Cardiac septum (tissue), 1 donor: ENCODE data around the gene NELFA. TPM values are rescaled to one million over a fixed set of nuclear protein-coding genes. Genes with fewer than 3 reads are reported as not detected.

Experiments
- DNase-seq: peaks from one replicate; pipeline ENCODE4 v3.0.0-alpha.2; 2020; ENCODE audit warnings: low spot score
- intact Hi-C: fragments of 100-400 bp; cut with DNase I; formaldehyde crosslinking; loops from one replicate; pipeline ENCODE4 v1.14.0; 2022
- total RNA-seq: library from RNA; stranded (reverse); fragmentation: NEBNext Ultra II Directional; extraction: Animal tissue kit (Norgen Biotek cat#: 25700); gene quantifications from one replicate; pipeline ENCODE4 v1.2.1, GENCODE V29; 2021
- donor health status: DM: no; HTN: no; CAD: no.

NELFA gene
- total RNA-seq, 1 donor from 2014 or later = 14.7 TPM

- DNase-seq = no peak
- intact Hi-C loops = no loop called here
Measured at GRCh38 chr4:1971456-1972200, 37.1 kb downstream of the NELFA start.

- intact Hi-C loops = no loop called here
- DNase-seq = no peak
Measured at GRCh38 chr4:1970926-1971325, 37.8 kb downstream of the NELFA start.

- DNase-seq = no peak
- intact Hi-C loops = no loop called here
Measured at GRCh38 chr4:1969928-1970723, 38.6 kb downstream of the NELFA start.

- intact Hi-C loops = no loop called here
- DNase-seq = no peak
Measured at GRCh38 chr4:1968686-1969295, 40.0 kb downstream of the NELFA start.

GRCh38 chr4:1967512-1968149, 41.1 kb downstream of the NELFA start:
- no peak for DNase-seq
- intact Hi-C loops = no loop called here

- DNase-seq = no peak
- intact Hi-C loops = no loop called here
Measured at GRCh38 chr4:1964971-1965370, 43.8 kb downstream of the NELFA start.

DNA sequence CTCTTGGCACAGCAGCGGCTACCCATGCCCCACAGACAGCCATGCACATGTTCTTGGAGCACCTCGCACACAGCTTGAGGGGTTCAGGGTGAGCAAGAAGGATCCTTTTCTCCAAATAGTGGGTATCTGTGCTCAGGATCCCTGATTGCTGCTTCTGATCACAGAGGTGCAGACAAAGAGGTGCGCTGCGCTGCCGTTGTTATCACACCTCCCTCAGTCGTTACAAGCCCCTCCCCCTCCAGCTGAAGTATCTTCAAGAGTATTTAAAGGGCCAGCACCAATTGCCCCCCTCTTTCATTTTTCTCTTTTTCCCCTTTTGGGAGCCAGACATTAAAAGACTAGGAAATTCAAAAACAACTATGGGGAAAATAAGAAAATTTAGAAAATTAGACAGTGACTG, 44.3 kb downstream of the NELFA start:
- intact Hi-C loops = no loop called here
- DNase-seq = no peak

GRCh38 chr4:1962980-1963379, 45.8 kb downstream of the NELFA start:
- DNase-seq = no peak
- intact Hi-C loops = no loop called here

- intact Hi-C loops = no loop called here
- DNase-seq = no peak
Measured at GRCh38 chr4:1961563-1961962, 47.2 kb downstream of the NELFA start.

GRCh38 chr4:1961038-1961437, 47.7 kb downstream of the NELFA start:
- DNase-seq = no peak
- intact Hi-C loops = no loop called here

DNA sequence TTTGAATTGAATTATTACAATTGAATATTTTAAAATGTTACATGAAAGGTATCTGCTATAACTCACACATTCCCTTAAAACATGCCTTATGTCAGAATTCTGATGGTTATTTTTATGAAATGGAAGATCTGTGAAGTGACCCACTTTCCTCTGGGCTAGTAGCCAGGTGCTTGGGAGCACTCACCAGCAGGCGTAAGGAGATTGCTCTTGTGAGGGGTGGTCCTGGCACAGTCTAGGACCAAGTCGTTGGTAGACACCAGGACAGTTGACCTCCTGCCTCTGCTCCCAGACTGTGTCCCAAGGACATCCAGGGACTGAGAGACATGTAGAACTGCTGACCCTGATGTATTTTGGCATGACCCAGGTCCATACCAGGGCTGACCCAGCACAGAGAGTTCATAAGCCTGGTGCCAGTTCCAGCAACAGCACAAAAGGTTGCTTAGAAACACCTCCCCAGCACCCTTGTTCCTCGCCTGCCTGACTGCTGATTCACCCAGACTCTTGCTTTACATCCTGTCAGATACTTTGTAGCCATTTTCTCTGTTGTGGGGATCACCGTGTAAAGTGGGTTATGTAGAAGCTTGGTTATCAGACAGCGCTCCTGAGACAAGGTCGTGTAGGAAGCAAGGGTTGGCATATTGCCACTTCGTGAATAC, 48.5 kb downstream of the NELFA start:
- intact Hi-C loops = no loop called here
- DNase-seq = no peak

GRCh38 chr4:1959104-1959384, 49.7 kb downstream of the NELFA start:
- intact Hi-C loops = no loop called here

DNA sequence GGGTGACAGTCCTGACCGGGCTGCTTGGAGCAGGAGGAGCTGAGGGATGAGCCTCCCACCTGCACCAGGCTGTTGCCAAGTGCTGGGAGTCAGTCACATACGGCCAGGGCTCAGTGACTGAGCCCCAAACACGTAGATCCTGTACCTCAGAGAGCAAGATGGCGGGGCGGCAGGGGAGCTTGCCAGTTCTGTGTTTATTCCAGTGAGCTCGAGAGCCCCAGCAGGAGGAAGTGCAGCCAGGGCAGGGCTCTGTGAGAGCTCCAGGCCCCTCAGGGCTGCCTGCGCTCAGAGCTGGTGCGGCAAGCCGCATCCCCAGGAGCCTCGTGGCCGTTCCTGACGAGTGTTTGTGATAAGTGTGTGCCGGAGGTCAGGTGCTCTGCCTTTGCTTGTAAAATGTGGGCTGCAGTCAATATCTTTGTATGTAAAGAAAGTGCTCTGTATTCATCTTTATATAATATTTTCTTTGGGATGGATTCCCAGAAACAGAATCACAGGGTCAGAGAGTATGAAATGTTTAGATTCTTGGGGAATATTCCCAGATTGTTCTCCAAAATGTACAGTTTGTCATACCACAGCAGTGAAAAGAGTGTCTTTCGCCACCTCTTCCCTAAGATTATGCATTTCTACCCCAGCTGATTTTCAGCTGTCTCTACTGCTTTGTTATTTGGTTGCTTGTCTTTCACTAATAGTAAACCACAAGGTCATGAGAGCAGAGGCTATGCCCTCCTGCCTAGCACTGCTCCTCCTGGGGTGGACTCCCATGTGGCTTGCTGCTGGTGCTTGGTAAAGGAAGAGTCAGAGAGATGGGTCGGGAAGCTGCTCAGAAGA, 50.3 kb downstream of the NELFA start:
- intact Hi-C loops = no loop called here
- DNase-seq = no peak

More at GRCh38 chr4:1959104-1959384, 49.7 kb downstream of the NELFA start:
- no peak for DNase-seq

DNA sequence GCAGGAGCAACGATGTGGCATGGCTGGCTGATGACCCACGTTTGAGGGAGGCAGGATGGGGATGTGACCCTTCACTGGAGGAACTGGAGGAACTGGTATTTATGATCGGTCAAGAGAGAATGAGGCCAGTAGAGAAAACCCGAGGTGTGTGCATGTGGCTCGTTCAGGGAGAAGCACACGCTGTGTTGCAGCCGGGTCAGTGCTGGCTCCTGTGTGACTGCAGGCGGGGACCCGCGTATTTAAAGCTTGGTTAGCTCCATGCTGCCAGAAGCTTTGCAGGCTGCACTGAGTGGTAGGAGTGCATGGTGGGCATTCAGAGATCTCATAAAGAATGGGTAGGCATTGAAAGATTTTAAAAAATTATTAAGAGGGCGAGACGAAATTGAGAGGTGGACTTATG, 52.1 kb downstream of the NELFA start:
- no peak for DNase-seq
- intact Hi-C loops = no loop called here

DNA sequence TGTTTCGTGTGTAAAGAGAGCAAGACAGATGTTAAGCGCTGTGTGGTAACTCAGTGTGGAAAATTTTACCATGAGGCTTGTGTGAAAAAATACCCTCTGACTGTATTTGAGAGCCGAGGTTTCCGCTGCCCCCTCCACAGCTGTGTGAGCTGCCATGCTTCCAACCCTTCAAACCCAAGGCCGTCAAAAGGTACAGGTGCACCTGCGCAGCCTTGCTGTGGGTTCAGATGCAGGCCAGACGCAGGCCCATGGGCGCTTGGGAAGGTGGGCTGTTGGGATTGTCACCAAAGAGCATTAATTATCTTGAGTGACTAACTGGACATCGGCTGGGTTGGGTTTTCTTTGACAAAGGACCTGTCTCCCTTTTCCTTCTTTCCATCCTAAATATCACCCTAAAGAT, 55.4 kb downstream of the NELFA start:
- intact Hi-C loops = no loop called here

DNA sequence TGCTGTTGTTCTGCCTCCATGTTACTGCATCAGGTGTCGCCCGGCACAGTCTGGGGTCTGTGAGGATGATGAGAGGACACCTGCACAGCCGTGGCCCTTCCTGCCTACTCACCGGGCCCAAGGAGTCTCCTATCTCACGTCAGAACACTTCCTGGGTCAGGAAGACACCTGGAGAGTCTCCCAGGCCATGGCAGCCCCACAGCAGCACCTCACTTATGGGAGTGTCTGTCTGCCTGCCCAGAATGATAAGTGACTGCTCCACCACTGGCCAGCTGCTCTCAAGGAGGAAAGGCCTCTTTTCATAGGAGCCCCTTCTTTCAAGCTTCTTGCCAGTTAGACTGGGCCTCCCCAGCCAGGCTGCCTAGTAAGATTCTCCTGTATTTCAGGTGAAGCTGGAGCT, 56.1 kb downstream of the NELFA start:
- no peak for DNase-seq
- intact Hi-C loops = no loop called here

More for the DNA sequence above, 55.4 kb downstream of the NELFA start:
- DNase-seq = no peak

DNA sequence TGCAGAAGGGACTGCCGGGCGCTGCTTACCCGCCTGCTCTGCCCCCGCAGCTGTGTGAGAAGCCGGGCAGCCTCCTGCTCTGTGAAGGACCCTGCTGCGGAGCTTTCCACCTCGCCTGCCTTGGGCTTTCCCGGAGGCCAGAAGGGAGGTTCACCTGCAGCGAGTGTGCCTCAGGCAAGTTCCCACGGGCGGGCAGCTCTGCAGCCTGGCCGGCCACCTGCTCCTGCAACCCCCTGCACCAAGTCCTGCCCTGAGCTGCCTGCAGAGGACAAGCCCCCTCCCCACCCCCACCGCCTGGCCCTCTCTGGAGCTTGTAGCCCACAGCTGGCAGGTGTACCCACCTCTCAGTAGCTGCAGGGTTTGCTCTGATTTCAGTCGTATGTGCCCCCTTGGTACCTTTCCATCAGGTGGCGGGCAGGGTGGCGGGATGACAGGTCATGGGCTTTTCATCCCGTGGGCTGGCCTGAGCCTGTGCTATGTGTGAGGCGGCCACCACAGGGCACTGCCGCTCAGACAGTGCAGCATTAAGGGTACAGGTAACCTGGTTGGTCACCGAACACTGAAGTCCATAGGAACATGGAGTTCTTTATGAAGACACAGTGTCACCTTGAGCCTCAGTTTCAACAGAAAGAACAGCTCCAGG, 56.6 kb downstream of the NELFA start:
- no peak for DNase-seq
- intact Hi-C loops = no loop called here

DNA sequence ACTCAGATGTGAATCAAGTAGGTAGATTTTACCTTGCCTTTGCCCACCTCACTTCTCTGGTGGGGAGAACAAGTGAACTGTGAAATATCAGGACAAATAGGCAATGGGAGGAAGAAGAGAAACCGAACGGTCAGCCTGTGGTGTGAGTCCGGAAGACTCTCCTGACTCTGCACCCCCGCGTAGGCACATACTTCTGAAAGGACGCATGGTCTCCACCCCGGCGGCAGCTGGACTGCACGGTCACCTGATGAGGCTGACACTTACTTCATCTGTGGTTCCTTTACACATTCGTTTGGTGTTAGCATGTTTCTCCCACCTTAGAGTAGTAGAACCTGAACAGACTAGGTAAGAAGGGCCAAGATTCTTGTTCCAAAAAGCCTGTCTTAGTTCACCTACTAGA, 58.4 kb downstream of the NELFA start:
- intact Hi-C loops = no loop called here
- no peak for DNase-seq
